Measurements from ENCODE around the gene RIPK3.

RIPK3 gene

GRCh38 chr14:24289649-24290280, 50.0 kb downstream of the RIPK3 start:
- TF ChIP-seq CTCF (IDR thresholded peaks at IDR 0.05), result no peak

- TF ChIP-seq CTCF (IDR thresholded peaks at IDR 0.05), result no peak
Measured at GRCh38 chr14:24286996-24287395, 52.8 kb downstream of the RIPK3 start.
